Measurements from ENCODE around the gene RASL10B. TPM values are rescaled to one million over a fixed set of nuclear protein-coding genes. Genes with fewer than 3 reads are reported as not detected.
"Not testable (repeated sequence)": the region's sequence is repeated elsewhere in the genome, so short reads cannot be mapped to it uniquely, and the experiment has no call there.

Gene RASL10B
- total RNA-seq, 1 experiment from 2014 or later: 17.4 TPM

DNA sequence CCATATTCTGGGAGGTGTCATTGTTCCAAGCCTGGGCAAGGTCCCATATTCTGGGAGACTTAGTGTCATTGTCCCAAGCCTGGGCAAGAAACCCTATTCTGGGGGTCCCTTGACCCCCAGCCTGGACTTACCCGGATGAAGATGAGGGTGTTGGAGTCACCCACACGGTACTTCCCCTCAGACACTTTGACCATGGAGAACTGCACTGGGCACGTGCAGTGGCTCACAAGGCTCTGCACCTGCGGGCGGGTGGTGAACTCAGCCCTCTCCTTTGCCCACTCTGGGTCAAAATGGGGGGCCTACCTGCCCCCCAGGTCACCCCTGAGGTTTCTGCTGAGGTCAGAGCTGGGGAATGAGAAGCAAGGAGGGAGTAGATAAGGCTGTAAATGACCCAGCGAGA lies 17.5 kb downstream of the RASL10B start:
- Mint-ChIP-seq H3K27ac (no peak overlapping the region), H3K36me3 (no peaks in the 10 kb centered on the region), H3K4me1 (peaks cover 26% of the 10 kb centered on the region), H3K9me3 (no peaks in the 10 kb centered on the region), H3K4me3 (0 out of 2 replicates have a peak overlapping the region, but pooled peaks have one; percentile 29), H3K27me3 (ENCODE audit: low read depth) (peaks cover 36% of the 10 kb centered on the region)
- ChIA-PET POLR2A (no interaction called here), CTCF (interaction anchor here (0.5 to 8.3 kb wide), 11 partner anchors 11 to 436 kb away, joined by 3 to 100 read pairs (median 9); partner anchors contain the start of genes C17orf50, RASL10B, SLFN12L and TAF15)
- ATAC-seq: no peak
- DNase-seq (ENCODE audit: low spot score): no peak
- TF ChIP-seq NFATC4 (CRISPR knock-in tag; IDR thresholded peaks at IDR 0.05) (no peak), ZNF512 (CRISPR knock-in tag; IDR thresholded peaks at IDR 0.05; ENCODE audit: borderline replicate concordance) (no peak), ZNF219 (CRISPR knock-in tag; IDR thresholded peaks at IDR 0.05; ENCODE audit: borderline replicate concordance) (no peak), ETV6 (CRISPR knock-in tag; IDR thresholded peaks at IDR 0.05) (no peak), KAT7 (CRISPR knock-in tag; IDR thresholded peaks at IDR 0.05; ENCODE audit: borderline replicate concordance) (no peak)

DNA sequence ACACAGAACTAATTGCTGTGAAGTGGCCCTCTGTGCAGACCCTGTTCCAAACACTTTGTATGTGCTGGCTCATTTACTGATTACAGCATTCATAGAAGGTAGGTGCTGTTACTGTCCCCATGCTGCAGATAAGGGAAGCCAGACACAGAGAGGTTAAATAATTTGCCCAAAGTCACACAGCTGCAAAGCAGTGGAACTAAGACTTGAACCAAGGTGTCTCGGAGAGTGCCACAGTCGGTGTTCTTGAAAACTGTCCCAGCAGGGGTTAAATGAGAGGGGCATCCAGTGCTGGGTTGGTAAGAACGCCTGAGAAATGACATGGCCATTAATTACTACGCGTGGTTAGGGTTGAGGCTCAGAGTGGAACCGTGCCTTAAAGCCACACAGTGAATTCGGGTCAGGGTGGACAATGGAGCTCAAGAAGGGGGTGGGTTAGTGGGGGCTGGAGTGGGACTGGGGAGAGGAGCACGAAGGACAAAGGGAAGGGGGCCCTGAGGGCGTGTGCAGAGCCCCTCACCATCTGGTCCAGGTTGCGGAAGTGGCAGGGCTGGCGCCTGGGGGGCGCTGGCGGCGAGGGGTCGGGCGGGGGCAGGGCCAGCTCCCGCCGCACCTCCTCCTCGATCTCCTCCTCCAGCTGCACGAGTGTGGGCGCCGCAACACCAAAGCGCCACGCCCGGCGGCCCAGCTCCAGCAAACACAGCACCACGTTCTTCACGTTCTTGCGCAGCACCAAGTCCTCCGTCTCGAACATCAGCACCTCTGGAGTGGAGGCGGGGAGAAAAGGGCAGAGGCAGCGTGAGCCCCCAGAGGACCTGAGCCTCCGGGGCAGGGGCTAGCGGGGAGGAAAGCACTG lies 18.3 kb downstream of the RASL10B start:
- POLR2A ChIA-PET: interaction anchor here (1.1 kb wide), 1 partner anchor 15 kb away, joined by 4 read pairs; no protein-coding TSS in a partner anchor
- H3K36me3 Mint-ChIP-seq: no peaks in the 10 kb centered on the region
- peaks cover 26% of the 10 kb centered on the region for H3K4me1 Mint-ChIP-seq
- peak; percentile 44 for DNase-seq (ENCODE audit: low spot score)
- CTCF ChIA-PET: interaction anchor here (0.7 to 8.3 kb wide), 14 partner anchors 9 to 436 kb away, joined by 3 to 100 read pairs (median 4); partner anchors contain the start of genes C17orf50, RASL10B, SLFN12L and TAF15
- peak overlapping the region; percentile 65 for H3K4me3 Mint-ChIP-seq
- H3K9me3 Mint-ChIP-seq: no peaks in the 10 kb centered on the region
- H3K27me3 Mint-ChIP-seq (ENCODE audit: low read depth): peaks cover 36% of the 10 kb centered on the region
- TF ChIP-seq ATF6 (CRISPR knock-in tag; IDR thresholded peaks at IDR 0.05): no peak
- TF ChIP-seq, protein P1, sequence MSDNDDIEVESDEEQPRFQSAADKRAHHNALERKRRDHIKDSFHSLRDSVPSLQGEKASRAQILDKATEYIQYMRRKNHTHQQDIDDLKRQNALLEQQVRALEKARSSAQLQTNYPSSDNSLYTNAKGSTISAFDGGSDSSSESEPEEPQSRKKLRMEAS (CRISPR knock-in tag; IDR thresholded peaks at IDR 0.05): peak; percentile 67; the same call in 1 of the 2 replicates
- peak; percentile 48 for ATAC-seq
- no peak overlapping the region for H3K27ac Mint-ChIP-seq

- peaks cover 26% of the 10 kb centered on the region for H3K4me1 Mint-ChIP-seq
- peak overlapping the region; percentile 65 for H3K4me3 Mint-ChIP-seq
- CTCF ChIA-PET: interaction anchor here (0.6 to 8.3 kb wide), 15 partner anchors 10 to 828 kb away, joined by 3 to 100 read pairs (median 5); partner anchors contain the start of genes C17orf50, RASL10B and TAF15
- POLR2A ChIA-PET: interaction anchor here (1.1 kb wide), 1 partner anchor 14 kb away, joined by 4 read pairs; no protein-coding TSS in a partner anchor
- ATAC-seq (no peak), DNase-seq (ENCODE audit: low spot score) (no peak)
- no peak overlapping the region for H3K27ac Mint-ChIP-seq
- H3K9me3 Mint-ChIP-seq: no peaks in the 10 kb centered on the region
- H3K36me3 Mint-ChIP-seq: no peaks in the 10 kb centered on the region
- H3K27me3 Mint-ChIP-seq (ENCODE audit: low read depth): peaks cover 36% of the 10 kb centered on the region
- TF ChIP-seq ESRRA (CRISPR knock-in tag; IDR thresholded peaks at IDR 0.05; ENCODE audit: borderline replicate concordance): peak; percentile 66; the same call in 1 of the 2 replicates
- no peak for TF ChIP-seq GABPB1 (CRISPR knock-in tag; IDR thresholded peaks at IDR 0.05)
- TF ChIP-seq, protein P1 (CRISPR knock-in tag; IDR thresholded peaks at IDR 0.05): 0 out of 2 replicates have a peak, but pooled peaks have one; percentile 9
Measured at GRCh38 chr17:35750526-35751395, 19.3 kb downstream of the RASL10B start.

- H3K36me3 Mint-ChIP-seq; DNase-seq (ENCODE audit: low spot score); ATAC-seq; H3K4me3 Mint-ChIP-seq; H3K27ac Mint-ChIP-seq; POLR2A ChIA-PET; H3K9me3 Mint-ChIP-seq: not testable (repeated sequence)
- CTCF ChIA-PET: interaction anchor here (0.7 to 8.3 kb wide), 3 partner anchors 12 to 827 kb away, joined by 3 to 100 read pairs (median 3); partner anchors contain the start of gene C17orf50
- Mint-ChIP-seq H3K27me3 (ENCODE audit: low read depth) (peaks cover 36% of the 10 kb centered on the region), H3K4me1 (peaks cover 26% of the 10 kb centered on the region)
Measured at GRCh38 chr17:35751541-35751940, 20.1 kb downstream of the RASL10B start.
